Fibroblast of skin of scalp (primary cell): ENCODE data around the gene MIPOL1.
A peak's percentile ranks its signal among the peaks of the same experiment; 100 is the strongest.
"Not testable (repeated sequence)": the region's sequence is repeated elsewhere in the genome, so short reads cannot be mapped to it uniquely, and the experiment has no call there.

Experiments used
- DNase-seq: peaks from one replicate; pipeline ENCODE4 v3.0.0-alpha.2; 2013

MIPOL1 gene

DNA sequence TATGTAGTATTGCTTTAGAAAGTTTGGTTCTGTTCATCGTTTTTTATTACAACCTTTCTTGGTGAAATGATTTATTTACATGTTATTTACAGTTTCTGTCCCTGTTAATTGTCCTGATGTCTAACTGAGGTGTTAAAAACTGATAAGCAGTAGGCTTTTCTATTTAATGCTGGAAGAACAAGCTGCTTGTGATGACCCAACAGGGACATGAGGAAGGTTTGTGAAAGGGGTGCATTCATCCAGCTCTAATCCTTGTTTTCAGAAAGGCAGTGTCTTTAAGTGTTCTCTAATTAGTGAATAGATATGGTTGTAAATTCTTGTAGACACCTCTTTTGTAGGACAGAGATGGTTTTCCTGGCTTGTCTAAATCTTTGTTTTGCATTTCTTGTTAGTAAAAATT, 205.9 kb downstream of the MIPOL1 start:
- no peak for DNase-seq

DNA sequence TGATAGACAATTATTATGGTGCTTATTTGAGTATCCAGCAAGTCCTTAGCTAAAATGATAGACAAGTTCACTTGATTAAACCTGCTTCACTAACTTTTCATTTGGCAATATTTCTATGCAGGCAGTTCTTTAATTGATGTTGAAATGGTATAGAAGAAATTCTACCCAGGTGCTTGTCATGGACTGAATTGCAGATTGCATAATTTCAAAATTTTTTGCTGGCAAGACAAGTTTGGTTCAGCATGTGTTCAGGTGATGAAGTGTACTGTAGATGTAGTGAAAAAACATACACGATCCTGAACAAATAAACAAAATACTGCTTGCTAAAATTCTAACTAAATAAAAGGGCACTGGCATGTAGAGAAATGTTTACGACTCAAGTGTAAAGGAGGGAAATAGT, 208.4 kb downstream of the MIPOL1 start:
- no peak for DNase-seq

DNA sequence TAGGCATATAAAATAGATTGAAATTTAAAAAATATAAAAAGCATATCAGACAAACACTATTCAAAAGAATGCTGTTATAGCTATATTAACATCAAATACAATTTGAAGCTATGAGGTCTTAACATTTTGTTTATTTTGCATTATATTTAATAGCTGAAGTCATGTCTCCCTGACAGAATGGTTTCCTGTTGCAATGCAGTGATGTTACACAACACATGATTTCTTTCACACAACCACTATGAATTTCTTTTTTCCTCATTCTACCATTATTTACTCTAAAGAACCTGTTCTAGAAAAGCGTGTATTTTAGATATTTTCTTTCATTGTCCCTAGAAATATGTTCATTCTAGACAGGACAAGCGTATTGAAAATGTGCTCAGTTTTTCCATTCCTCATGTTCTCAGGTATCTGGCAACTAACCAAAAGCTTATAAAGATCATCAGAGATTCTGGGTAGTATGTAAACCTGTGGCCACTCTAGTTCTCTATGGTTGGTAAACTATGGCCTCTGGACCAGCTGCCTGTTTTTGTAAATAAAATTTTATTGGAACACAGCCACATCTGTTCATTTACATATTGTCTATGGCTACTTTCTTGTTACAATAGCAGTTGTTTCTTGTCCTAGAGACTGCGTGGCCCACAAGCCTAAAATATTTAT, 213.5 kb downstream of the MIPOL1 start:
- no peak for DNase-seq

DNA sequence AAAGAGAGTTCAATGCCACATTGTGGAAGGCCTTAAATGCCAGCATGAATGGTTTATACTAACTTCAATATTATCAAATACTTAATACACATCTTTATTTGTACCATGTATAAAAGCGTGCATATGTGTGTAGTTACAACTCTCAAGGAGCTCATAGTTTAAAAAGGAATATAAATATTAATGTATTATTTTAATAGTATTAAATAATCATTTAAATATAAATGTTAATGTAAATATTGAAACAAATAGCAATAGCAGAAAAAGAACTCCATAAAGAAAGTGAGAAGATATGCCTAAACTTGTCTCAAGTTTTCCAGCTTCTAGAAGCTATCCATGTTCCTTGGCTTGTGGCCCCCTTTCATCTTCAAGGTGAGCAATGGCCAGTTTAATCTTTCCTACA, 215.3 kb downstream of the MIPOL1 start:
- no peak for DNase-seq

- DNase-seq = no peak
Measured at GRCh38 chr14:37413504-37414003, 215.8 kb downstream of the MIPOL1 start.

GRCh38 chr14:37416264-37416663, 218.5 kb downstream of the MIPOL1 start:
- no peak for DNase-seq

GRCh38 chr14:37417151-37417550, 219.4 kb downstream of the MIPOL1 start:
- no peak for DNase-seq

DNA sequence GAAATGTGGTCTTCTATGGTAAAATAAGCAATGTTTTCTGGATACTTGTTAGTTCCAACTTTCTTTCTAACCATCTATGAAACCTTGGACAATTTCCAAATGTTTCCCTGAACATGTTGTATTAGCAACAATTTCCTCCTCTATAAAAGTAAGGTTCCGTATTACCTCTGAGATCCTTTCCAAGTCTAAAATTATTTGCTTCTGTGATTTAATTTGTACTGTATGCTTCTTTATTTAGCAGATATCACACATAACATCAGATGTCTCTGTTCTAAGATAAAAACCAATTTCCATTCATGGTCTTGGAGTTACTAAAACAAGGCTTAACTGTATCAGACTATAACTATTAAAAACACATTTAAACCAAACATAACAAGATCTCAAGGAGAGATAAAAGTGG, 220.1 kb downstream of the MIPOL1 start:
- DNase-seq = no peak

DNA sequence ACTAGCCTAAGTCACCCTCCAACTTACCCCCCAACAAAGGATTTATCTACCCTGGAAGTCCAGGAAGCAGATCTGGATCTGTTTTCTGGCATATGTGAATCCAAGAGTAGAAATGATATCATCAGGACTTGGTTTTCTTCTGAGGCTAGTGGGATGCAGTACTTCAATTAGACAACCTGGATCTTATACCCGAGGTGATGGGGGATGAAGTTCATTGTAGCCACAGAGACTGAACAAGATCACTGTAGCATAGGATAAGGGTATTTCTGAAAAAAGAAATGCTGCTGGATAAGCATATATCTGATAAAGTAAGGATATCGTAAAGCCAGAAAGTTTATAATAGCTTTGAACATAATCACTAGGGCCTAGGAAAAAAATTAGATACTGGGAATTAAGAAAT, 222.9 kb downstream of the MIPOL1 start:
- no peak for DNase-seq

- no peak for DNase-seq
Measured at GRCh38 chr14:37422319-37422718, 224.6 kb downstream of the MIPOL1 start.

DNA sequence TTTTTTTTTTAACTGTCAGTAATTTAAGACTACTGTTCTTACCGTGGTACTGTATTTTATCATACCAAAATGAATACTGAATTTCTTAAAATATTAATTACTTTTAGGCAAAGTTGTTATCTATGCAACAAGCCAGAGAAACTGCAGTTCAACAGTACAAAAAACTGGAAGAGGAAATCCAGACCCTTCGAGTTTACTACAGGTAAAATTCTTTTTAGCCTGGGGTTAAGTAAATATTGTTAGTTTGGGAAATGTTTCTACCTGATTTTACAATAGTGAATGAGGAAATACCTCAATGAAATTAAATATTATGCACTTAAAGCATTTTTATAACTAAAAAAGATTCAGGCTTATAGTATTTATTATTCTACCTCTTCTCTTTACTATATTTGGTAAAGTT, 225.0 kb downstream of the MIPOL1 start:
- no peak for DNase-seq

DNA sequence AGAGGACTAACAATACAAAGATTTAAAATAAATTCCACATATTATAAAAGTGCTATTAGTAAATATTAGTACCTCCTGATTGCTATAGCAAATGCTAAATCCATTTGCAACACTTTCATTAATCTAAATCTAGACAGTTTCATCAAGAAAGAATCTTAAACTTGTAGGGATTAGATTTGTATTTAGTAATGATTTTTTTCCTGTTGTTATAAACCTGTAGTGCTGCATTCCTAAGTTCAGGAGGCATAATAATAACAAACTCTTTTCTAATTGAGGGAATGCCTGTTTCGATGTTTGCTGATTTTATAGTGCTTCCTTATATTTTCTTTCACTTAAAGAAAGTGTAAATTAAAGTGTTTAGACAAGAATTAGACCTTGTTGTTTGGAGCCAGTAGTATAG, 231.2 kb downstream of the MIPOL1 start:
- no peak for DNase-seq

DNA sequence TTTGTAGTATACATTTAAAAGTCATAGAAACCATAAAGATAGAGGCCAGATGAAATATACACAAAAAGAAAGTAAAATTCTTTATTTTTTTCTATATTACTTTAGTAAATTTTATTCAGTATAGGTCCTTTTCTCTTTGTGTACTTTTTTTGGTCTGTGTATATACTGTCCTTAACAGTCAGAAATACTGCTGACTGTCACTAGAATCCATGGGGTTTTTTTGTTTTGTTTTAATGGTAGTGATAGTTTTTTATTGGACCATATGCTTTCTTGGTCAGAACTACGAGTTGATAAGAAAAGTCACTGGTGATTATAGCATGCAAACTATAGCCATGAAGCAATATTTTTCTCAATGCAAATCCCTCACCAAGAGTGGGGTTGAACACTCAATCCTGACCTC, 231.9 kb downstream of the MIPOL1 start:
- DNase-seq = no peak

- no peak for DNase-seq
Measured at GRCh38 chr14:37434867-37435266, 237.1 kb downstream of the MIPOL1 start.

GRCh38 chr14:37436519-37436918, 238.8 kb downstream of the MIPOL1 start:
- DNase-seq = no peak

DNA sequence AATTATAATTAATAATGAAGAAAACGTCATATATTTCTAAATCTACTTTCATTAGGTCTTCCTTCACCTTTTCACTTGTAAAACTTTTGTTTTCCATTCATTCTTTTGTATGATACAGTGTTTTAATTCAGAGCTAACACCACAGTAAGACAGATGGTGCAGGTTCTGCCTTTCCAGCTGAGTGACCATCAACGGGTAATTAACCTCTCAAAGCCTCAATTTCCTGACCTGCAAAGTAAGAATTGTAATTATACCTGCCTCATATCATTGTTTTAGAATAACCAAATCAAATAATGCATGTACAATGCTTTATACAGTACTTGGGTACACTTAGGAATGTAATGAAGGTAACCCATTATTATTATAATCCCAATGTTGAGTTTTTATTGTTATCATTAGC, 239.8 kb downstream of the MIPOL1 start:
- DNase-seq = no peak

GRCh38 chr14:37438444-37438843, 240.7 kb downstream of the MIPOL1 start:
- DNase-seq = no peak

DNA sequence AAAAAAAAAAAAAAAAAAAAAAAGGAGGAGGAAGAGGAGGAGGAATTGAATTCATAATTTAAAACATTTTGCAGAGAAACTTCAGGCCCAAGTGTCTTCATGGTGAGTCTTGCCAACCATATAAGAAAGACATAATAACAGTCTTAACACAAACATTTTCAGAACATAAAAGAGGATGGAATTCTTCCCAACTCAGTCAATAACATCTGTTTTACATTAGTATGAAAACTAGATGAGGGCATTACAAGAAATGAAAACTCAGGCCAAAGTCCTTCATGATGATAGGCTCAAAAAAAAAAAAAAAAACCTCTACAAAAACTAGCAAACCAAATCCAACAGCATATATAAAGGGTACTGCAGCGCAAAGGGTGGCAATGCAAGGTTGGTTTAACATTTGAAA, 245.7 kb downstream of the MIPOL1 start:
- peak; percentile 67 for DNase-seq

DNA sequence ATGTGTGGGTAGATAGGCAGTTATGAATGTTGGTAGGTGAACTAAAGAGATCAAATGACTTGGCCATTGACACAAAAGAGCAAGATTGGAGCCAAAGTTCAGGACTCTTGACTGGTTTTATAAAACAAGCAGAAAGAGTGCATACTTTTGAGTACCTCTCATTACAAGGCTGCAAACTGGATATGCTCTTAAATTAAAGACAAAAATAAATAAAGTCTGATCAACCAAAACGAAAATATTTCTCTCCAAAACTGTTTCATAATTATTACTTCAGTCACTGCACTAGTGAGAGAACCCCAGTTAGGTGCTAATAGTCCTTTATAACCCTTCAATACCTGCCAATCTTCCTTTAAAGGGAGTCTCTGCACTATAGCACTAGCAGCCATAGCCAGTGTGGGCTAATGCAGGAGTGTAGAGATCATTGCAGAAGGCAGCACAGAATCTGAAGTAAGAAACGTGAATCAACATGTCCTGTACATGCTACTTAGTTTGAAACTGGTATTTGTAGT, 250.2 kb downstream of the MIPOL1 start:
- no peak for DNase-seq

- no peak for DNase-seq
Measured at GRCh38 chr14:37452323-37452722, 254.6 kb downstream of the MIPOL1 start.

DNA sequence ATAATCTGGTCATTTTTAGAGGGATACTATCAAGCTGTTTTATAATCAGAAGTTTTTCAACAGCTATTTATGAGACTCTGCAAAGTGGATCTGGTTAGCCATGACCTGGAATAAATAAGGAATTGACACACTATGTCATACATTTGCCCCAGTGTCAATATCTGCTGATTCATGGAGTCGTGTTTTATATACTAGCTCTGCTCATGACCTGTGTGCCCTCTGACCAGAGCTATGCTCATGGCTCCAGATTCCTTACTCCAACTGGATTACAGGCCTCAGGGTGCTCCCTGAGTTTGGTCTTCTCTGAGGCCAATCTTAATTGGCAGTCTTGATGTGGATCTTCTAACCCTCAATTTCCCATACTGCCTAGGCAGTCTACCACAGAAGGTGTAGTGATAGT, 256.2 kb downstream of the MIPOL1 start:
- no peak for DNase-seq

- no peak for DNase-seq
Measured at GRCh38 chr14:37457334-37457733, 259.6 kb downstream of the MIPOL1 start.

GRCh38 chr14:37462426-37462825, 264.7 kb downstream of the MIPOL1 start:
- DNase-seq = not testable (repeated sequence)

DNA sequence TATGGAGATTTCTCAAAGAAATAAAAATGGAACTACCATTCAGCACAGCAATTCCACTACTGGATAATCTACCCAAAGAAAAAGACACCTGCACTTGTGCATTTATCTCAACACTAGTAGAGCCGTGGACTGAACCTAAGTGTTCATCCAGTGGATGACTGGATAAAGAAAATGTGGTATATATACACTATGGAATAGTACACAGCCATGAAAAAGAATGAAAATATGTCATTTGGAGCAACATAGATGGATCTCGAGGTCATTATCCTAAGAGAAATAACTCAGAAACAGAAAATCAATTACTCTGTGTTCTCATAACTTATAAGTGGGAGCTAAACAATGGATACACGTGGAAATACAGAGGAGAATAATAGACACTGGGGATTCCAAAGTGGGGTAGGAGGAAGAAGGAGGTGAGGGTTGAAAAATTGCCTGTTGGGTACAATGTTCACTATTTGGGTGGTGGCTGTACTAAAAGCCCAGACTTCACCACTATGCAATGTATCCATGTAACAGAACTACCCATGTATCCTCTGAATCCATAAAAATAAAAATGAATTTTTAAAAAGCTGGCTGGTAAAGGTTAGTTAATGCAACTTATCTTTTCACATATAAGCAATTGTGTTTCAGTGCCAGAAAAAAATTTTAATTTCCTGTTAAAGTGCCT, 266.6 kb downstream of the MIPOL1 start:
- DNase-seq = no peak
